Measurements from ENCODE around the gene CLIC4. TPM values are rescaled to one million over a fixed set of nuclear protein-coding genes. Genes with fewer than 3 reads are reported as not detected.

Gene CLIC4
- total RNA-seq, 1 donor, result 544 TPM

DNA sequence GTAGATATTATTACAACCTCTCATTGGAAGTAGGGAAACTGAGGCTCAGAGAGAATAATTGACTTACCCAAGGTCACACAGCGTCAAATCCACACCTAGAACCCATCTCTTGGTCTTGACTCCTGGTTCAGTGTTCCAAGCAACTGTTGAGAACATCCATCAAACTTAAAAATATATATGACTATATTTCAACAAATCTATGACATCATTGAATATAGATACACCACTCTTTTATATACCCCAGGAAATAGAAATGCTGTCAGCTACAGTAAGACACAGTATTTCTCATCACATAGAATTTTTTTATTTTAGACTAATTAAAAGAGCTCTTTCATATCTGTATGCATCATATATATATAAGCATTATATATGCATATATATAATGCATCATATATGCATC is 127.9 kb downstream of the CLIC4 start:
- TF ChIP-seq, protein P1, sequence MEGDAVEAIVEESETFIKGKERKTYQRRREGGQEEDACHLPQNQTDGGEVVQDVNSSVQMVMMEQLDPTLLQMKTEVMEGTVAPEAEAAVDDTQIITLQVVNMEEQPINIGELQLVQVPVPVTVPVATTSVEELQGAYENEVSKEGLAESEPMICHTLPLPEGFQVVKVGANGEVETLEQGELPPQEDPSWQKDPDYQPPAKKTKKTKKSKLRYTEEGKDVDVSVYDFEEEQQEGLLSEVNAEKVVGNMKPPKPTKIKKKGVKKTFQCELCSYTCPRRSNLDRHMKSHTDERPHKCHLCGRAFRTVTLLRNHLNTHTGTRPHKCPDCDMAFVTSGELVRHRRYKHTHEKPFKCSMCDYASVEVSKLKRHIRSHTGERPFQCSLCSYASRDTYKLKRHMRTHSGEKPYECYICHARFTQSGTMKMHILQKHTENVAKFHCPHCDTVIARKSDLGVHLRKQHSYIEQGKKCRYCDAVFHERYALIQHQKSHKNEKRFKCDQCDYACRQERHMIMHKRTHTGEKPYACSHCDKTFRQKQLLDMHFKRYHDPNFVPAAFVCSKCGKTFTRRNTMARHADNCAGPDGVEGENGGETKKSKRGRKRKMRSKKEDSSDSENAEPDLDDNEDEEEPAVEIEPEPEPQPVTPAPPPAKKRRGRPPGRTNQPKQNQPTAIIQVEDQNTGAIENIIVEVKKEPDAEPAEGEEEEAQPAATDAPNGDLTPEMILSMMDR (IDR thresholded peaks at IDR 0.05; ENCODE audit: insufficient read depth, low read depth, low read length), result no peak
- H3K4me3 ChIP-seq (ENCODE audit: low read depth, low read length), result no peak overlapping the region
- DNase-seq (ENCODE audit: low read depth), result no peak

DNA sequence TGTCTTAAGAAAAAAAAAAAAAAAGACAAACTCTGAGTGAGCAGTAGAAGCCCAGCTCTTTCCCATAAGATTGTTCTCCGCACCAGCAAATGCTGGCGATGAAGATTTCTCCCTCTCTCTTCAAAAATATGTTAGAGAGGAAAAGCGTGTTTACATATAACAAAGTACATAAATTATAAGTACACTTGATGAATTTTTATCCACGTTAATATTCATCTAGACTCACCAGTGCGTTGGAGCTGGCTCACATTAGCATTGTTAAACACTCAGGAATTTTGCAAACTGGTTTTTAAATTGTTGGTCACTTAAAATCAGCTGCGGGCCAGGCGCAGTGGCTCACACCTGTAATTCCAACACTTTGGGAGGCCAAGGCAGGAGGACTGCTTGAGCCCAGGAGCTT is 128.8 kb downstream of the CLIC4 start:
- TF ChIP-seq, protein P1 (IDR thresholded peaks at IDR 0.05; ENCODE audit: insufficient read depth, low read depth, low read length), result no peak
- DNase-seq (ENCODE audit: low read depth), result no peak
- H3K4me3 ChIP-seq (ENCODE audit: low read depth, low read length), result no peak overlapping the region

- no peak overlapping the region for H3K4me3 ChIP-seq (ENCODE audit: low read depth, low read length)
- TF ChIP-seq, protein P1 (IDR thresholded peaks at IDR 0.05; ENCODE audit: insufficient read depth, low read depth, low read length), result no peak
- no peak for DNase-seq (ENCODE audit: low read depth)
Measured at GRCh38 chr1:24874611-24875234, 129.5 kb downstream of the CLIC4 start.

GRCh38 chr1:24875257-24875656 is 130.0 kb downstream of the CLIC4 start:
- TF ChIP-seq, protein P1 (IDR thresholded peaks at IDR 0.05; ENCODE audit: insufficient read depth, low read depth, low read length), result no peak
- DNase-seq (ENCODE audit: low read depth), result no peak
- no peak overlapping the region for H3K4me3 ChIP-seq (ENCODE audit: low read depth, low read length)

GRCh38 chr1:24875991-24876506 is 130.8 kb downstream of the CLIC4 start:
- no peak for DNase-seq (ENCODE audit: low read depth)
- H3K4me3 ChIP-seq (ENCODE audit: low read depth, low read length), result no peak overlapping the region
- TF ChIP-seq, protein P1 (IDR thresholded peaks at IDR 0.05; ENCODE audit: insufficient read depth, low read depth, low read length), result no peak

- H3K4me3 ChIP-seq (ENCODE audit: low read depth, low read length), result no peak overlapping the region
- DNase-seq (ENCODE audit: low read depth), result no peak
- TF ChIP-seq, protein P1 (IDR thresholded peaks at IDR 0.05; ENCODE audit: insufficient read depth, low read depth, low read length), result no peak
Measured at GRCh38 chr1:24878045-24878444, 132.8 kb downstream of the CLIC4 start.
